NCI-H2227 (cell line): Measurements from ENCODE around the gene FANCE.
A peak's percentile ranks its signal among the peaks of the same experiment; 100 is the strongest.
"Not testable (repeated sequence)": the region's sequence is repeated elsewhere in the genome, so short reads cannot be mapped to it uniquely, and the experiment has no call there.

Experiments used
- DNase-seq: peaks from one replicate; lab custom pipeline; 2025; ENCODE audit not compliant: unreplicated experiment; lab: John Stamatoyannopoulos, UW

Gene FANCE

DNA sequence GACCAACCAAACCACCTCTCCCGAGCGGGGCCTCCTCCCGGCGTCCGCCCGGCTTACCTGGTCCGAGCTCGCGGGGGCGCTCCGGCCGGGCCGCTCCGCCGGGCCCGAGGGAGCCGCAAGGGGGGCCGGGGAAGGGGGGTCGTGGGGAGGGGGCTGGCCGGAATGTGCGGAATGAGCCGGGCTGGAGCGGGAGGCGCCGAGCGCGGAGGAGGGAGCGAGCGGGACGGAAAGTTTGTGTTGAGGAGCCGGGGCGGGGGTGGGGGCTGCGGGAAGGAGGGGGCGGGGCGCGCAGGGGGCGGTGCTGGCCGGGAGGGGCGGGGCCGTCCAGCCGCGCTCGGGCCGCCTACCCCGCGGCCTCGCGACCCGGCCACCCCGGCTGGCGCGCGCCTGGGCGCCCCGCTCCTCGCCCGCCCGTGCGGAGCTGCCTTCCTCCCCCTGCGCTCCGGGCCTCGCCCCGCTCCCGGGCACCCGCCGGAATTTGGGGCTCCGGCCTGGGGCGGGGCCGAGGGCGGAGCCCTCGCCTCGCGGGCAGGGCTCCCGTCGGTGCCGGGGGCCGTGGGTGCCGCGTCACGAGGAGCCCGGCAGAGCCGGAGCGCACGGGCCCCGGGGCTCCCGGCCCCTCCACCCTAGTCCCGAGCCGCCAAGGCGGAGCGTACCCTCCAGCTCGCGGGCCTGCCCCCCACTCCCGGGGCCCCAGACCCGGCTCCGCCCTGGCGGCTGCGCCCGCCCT lies 44.9 kb downstream of the FANCE start, which contains the start of gene TEAD3:
Gene TEAD3 (minus strand): TSS at position 239 of the 730 bp plus-strand sequence.
- peak; percentile 68 for DNase-seq

DNA sequence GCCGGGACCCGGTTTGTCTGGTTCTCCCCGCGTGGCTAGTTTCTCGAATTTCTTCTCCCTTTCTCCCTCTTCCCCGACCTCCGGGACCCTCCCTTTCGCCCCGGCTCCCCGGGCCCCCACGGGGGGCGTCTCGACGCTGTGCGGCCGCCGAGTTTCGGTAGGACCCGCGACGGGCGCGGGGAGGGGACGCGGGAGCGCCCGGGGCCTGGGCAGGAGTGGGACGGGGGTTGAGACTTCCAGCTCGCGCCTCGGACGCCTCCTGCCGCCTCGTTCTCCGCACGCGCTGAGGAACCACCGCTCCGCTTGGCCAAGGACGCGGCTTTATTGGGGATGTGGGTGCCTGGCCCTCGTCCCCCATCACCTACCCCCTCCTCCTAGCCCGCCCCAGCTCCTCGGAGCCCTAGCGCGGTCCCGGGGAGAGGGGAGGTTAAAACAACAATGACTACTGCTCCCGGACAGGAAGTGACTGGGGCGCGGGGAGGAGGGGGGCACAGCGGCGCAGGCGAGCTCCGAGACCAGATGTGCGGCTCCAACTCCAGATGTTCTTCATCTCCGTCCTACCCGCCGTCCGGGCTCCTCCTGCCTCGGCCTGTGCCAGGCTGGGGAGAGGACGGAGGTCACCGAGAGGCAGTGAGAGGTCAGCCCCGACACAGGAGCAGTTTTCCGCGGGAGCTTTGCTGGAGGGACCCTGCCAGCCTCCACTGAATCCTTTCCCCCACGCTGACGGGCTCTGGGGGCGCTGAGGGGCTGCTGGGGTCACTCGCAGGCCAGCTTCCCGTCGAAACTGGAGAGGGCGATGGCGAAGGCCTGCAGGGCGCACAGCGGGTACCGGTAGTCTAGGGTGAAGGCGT lies 45.7 kb downstream of the FANCE start:
- DNase-seq: peak; percentile 47

DNA sequence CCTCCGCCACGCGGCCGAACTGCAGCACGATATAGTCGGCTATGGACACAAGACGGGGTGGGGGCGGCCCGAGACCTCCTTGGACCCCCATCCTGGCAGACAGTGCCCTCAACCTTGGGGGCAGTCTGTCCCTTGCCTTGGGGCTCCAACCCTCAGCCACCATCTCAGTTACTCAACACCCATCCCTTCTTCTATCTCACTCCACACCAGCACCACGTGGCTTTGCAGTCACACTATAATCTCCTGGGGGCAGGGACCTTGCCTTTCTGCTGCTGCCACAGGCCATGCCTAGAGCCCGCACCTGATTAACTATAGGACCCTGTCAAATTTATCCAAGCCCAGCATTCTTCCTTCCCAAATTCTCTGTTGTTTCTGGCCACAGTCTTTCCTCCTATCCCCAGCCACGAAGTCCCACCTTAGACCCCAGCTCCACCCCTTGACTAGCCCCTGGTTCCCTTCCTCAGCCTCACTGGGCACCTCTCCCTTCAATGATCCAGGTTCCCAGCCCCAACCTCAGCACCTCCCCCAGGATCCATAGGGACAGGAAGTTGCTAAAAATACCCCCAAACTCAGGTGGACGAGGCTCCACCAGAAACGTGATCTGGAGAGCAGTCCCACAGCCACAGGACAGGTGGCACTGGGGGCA lies 46.4 kb downstream of the FANCE start:
- no peak for DNase-seq

DNA sequence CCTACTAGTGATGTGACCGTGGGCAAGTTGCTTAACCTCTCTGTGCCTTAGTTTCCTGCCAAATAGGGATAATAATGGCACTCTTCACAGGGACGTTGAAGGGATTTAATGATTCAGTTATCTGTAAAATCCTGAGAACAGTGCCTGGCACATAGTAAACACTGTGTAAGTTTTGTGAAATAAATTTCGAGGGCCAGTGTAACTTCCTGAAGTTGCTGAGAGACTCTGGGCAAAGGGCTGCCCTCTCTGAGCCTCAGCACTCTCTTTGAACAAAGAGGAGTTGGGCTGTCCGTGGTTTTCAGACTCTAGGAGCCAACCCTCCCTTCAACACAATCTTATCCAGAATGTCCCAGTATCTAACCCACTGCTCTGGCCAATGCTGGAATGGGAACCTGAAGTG lies 47.2 kb downstream of the FANCE start:
- DNase-seq: no peak

DNA sequence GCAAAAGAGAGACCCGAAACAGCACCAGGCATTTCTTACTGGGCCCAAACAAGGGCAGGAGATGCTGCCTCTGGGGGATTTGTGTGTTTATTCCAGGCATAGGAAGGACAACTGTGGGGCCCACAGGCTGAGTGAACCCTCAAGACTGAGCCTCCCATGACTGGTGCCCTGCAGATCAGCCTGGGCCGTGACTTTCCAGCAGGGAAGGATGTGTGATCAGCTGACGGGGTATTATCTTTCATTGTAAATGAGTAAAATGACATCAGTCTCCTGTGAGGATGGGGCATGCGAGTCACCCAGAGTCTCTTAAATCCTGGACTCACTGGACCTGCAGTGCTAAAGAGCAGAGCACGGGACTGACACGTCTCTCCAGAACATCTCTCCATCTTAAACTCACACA lies 48.6 kb downstream of the FANCE start:
- DNase-seq: no peak

DNA sequence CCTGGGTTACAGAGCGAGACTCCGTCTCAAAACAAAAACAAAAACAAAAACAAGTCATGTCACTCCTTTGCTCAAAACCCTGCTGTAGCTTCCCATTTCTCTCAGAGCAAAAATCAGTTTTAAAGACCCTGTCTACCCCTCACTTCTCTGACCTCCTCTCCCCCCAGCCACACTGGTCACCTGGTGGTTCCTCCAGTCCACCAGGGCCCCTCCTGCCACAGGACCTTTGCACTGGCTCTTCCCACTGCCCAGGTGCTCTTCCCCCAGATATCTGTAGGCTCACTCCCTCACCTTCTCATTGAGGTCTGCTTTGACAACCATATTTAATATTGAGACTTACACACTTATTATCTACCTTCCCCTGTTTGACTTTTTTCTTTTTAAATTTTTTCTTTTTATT lies 49.6 kb downstream of the FANCE start:
- no peak for DNase-seq

DNA sequence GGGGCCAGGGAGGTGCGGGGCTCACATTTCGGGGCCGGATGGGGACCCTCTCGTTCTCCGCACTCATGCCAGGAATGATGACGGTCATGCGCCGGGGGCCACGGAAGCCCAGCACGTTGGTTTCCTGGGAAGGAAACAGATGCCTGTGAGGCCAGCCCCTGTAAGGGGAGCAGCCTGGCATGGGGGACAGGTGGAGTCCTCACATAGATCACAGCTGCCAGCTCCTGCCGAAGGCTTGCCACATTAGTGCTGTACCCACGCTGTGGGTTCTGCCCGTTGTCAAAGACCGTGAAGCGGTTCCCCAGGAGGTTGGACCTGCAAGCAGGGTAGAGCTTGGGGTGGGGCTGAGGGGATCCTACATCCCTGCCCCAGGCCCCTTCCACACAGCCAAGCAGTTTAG lies 51.4 kb downstream of the FANCE start:
- DNase-seq: no peak

DNA sequence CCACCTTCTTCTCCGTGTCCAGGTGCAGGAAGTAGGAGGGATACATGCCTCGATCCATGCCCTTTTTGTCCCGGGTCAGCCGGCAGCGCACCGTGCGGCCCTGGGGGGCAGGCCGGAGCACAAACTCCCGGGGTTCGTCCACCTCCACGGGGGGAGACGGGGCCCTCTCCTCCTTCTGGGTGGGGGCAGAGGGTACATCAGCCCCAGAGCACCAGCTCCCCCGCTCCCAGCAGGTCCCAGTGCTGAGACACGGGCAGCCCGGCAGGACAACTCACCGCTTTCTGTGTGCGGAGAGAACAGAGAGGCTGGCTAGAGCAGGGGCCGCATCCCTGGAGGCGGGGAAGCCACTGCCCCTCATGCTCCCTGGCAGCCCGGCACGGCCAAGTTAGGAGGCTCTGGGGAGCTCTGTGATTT lies 53.9 kb downstream of the FANCE start:
- no peak for DNase-seq

DNA sequence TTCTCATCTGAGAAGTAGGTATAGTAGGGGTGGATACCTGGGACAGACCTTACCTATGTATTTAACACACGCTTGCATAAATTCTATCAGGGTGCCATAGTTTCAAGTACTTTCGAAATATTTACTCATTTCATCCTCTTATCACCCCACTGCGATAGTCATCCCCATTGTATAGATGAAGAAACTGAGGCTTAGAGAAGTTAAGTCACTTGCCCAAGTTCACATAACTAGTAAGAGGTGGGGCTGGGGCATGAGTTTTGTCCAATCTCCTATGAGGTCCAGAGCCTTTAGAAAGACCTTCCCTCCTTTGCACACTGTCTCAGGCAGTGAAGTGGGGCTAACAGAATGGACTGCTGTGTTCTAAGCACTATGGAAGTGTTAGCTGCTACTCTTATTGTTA lies 54.4 kb downstream of the FANCE start:
- no peak for DNase-seq

DNA sequence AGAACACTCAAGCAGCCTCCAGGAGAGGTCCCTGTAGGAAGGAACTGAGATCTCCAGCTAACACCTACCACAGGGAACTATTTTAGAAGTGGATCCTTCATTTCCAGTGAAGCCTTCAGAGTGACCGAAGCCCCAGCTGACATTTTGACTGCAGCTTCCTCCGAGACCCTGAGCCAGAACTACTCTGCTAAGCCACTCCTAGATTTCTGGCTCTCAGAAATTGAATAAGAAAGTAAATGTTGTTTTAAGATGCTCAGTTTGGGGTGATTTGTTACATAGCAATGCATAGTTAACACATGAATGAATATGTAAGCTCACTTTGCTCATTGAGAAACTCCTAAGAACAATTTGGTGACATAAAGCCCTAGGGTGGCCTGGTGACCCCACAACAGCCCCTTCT lies 55.1 kb downstream of the FANCE start:
- no peak for DNase-seq

DNA sequence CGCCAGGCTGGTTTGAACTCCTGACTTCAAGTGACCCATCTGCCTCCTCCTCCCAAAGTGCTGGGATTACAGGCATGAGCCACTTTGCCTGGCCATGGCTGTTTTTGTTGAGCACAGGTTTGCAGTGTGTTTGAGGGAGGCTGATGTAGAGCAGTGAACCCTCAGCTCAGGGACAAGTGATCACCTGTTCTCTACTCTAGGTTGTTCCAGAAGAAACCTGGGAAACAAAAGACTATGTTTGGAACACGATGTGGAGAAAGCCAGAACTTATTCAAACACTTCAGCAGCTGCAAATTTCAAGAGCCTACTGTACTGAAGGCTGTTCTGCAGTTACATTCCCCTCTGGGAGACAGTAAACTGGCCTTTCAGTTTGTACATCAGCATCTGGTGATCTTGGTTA lies 55.9 kb downstream of the FANCE start:
- no peak for DNase-seq

DNA sequence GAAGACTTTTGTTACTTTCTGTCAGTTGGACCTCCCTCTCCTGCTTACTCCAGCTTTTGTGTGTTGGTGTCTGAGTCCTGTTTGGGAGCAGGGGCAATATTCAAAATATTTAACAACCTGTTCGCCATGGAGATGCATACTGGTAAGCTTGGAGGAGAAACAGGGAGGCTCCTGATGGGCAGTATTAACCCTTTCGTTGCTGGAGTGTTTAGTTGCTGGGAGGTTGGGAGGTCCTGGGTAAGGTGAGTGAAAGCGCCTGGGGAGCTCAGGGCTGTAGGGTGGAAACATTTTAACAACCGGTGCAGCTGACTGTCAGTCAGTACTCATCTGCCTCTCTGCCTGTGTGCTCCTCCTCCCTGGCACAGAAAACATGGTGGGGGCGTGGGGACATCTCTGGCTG lies 56.4 kb downstream of the FANCE start:
- no peak for DNase-seq

DNA sequence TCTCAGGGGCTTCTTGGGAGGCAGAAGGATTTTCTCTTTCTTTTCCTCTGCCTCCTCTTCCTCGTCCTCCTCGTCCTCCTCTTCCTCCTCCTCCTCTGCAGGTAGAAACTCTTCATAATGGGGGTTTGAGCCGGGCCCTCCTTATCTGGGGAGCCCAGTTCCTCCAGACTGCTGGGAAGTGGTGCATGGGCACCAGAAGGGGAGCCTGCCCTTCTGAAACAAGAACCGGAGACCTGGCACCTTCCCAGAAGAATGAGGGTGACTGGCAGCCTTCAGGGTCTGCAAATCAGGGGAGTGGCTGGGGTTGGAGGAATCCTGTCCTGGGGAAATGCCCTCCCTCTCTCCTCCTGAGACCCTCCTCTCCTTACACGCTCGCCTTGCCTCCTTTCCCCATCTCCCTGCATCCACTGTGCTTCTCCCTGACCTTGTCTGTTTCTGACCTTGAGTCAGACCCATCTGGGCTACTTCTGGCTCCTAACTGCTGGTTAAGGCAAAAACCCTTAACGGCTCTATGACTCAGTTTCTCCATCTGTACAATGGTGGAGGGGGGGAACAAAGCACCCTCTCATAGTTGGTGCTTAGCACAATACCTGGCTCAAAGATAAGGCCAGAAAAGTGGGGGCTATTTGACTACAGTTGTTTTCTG lies 58.9 kb downstream of the FANCE start:
- no peak for DNase-seq

DNA sequence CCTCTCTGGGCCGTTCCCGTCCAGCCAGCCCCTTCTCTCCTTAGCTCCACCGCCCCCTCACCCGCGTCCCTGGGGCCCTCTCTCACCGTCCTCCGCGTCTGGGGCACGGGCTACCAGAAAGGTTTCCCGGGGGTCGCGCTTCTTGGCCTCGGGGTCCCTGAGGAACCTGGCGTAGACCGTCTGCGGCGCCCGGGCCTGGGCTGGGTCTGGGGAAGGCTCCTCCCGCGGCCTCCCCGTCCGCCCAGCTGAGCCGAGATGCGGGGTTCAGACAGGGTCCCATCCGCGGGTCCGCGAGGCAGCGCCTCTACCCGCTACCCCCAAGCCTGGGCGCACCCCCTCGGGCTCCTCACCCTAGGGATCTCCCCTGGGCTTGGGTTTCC lies 59.4 kb downstream of the FANCE start:
- DNase-seq: no peak

DNA sequence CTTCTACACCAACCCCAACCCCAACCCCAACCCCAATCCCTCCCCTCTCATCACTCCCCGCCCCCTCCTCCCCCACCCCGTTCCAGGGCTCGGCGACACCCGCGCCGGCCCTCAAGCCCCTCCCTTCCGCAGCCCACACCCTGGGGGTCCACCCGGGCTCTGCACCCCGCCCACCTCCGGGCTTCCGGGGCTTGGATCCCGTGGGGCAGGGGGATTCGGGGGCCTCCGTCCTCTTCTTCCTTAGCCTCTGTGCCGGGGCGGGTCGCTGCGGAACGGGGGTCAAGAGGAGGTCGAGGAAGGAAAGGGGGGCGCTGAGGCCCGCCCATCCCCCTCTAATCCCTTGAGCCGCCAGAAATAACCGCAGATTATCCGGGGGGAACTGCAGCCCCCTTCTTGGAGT lies 59.9 kb downstream of the FANCE start:
- no peak for DNase-seq

DNA sequence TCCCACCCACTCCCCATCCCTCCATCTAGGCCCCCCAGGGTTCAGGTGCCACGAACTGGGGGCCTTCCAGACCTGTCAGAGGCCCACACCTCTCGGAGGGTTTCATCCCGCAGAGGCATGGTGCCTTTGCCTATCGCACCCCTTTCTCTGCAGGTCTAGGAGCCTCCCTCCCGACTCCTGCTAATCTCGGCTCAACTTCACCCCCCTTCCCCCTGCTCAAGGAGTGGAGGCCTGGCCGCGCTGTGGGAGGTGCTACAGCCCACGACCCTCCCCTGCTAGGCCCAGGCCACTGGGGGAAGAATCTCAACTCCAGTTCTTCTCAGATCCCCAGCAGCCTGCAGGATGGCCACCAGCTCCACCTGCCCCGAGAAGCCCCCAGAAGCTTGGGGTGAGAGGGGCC lies 60.6 kb downstream of the FANCE start, which contains the start of gene TULP1:
Gene TULP1 (minus strand): TSS at position 157 of the 400 bp plus-strand sequence. CDS start 38 bp downstream, at position 119.
- DNase-seq: no peak

DNA sequence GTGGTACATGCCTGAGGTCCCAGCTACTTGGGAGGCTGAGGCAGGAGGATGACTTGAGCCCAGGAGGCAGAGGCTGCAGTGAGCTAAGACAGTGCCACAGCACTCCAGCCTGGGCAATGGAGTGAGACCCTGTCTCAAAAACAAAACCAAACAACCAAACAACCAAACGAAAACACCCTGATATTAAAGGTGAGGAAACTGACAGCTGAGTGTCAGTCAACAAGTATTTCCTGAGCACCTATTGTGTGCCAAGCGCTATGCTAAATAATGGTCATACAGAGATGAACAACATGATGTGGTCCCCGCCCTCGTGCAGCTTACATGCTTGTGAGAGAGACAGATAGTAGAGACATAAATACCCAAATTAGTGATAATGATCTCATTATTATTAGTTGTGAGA lies 62.4 kb downstream of the FANCE start:
- no peak for DNase-seq

DNA sequence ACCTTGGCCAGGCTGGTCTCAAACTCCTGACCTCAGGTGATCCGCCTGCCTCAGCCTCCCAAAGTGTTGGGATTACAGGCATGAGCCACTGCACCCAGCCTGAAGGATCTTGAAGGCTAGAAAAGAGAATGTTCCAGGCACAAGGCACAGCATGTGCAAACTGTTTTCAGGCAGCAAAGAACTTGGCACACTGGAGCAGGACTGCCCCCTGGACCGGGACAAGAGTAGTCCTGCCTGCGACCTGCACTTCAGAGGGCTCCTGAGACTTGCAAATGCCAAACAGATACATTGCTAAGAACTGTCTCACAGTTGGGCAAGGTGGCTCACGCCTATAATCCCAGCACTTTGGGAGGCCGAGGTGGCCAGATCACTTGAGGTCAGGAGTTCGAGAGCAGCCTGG lies 63.8 kb downstream of the FANCE start:
- not testable (repeated sequence) for DNase-seq
